ENCODE results near the gene L3MBTL4.

GRCh38 chr18:6449213-6449612, 34.5 kb upstream of the L3MBTL4 start:
- TF ChIP-seq CTCF (conservative IDR thresholded peaks at IDR 0.05; ENCODE audit: low read depth, low read length) (no peak), EZH2 (IDR thresholded peaks at IDR 0.05; ENCODE audit: borderline replicate concordance, low read depth, low read length, poor library complexity, severe bottlenecking) (no peak)
